ENCODE results near the gene RCCD1. TPM values are rescaled to one million over a fixed set of nuclear protein-coding genes. Genes with fewer than 3 reads are reported as not detected.

The RCCD1 gene

DNA sequence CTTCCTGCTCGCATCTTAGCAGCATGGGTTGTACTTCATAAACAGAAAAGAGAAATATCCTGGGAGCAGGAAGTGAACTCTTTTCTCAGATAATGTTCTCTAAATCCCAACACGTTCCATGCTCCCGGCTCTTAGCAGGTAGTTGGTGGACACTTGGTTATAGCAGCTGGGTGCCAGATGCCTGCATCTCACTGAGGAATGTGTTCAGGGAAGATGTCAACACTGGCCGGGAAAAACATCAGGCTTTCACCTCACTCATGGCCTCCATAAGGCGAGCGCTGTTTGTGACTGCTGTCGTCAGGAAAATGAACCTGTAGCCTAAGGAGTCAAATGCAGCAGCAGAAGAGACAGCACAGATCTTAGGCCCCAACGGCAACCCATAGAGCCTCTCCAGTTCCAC, 44.1 kb downstream of the RCCD1 start:
- H3K9ac ChIP-seq (ENCODE audit: low read length): no peak overlapping the region
- peaks cover 31 to 60% of the 10 kb centered on the region in 2 experiments for H3K36me3 ChIP-seq (ENCODE audit: control insufficient read depth in 1 of 2, insufficient read depth in 2 of 2, low read depth in 1 of 2, low read length in 2 of 2)
- DNase-seq: no peak
- H4K91ac ChIP-seq (ENCODE audit: low read length): no peak overlapping the region
- no peak overlapping the region for H2BK5ac ChIP-seq (ENCODE audit: low read depth, low read length, poor library complexity, severe bottlenecking)
- no peak overlapping the region for H3K4ac ChIP-seq (ENCODE audit: low read depth in 1 of 2, low read length in 2 of 2)
- 90% methylated on average over 8 of the region's 8 CpGs for WGBS
- no peak overlapping the region for H2BK120ac ChIP-seq (ENCODE audit: low read depth, low read length)
- no peak overlapping the region for H2BK15ac ChIP-seq (ENCODE audit: low read depth, poor library complexity, severe bottlenecking)
- no peak overlapping the region for H2AK5ac ChIP-seq (ENCODE audit: low read length, severe bottlenecking)
- H3K9me3 ChIP-seq (ENCODE audit: control insufficient read depth, low read length): no peaks in the 10 kb centered on the region
- no peak overlapping the region for H3K4me2 ChIP-seq (ENCODE audit: low read length, poor library complexity, severe bottlenecking)
- no peak overlapping the region for H3K4me3 ChIP-seq (ENCODE audit: insufficient read depth in 1 of 2, low read depth in 1 of 2, low read length in 2 of 2)
- no peaks in the 10 kb centered on the region for H3K4me1 ChIP-seq (ENCODE audit: control insufficient read depth, insufficient read depth, low read depth, low read length)
- no peak overlapping the region for H3K27ac ChIP-seq (ENCODE audit: low read length, poor library complexity, severe bottlenecking)
- no peak overlapping the region for H3K14ac ChIP-seq (ENCODE audit: low read length in 2 of 2)
- H3K18ac ChIP-seq (ENCODE audit: low read depth in 1 of 2, low read length in 2 of 2): no peak overlapping the region
- H2BK12ac ChIP-seq (ENCODE audit: low read length in 2 of 2): no peak overlapping the region
- H3K27me3 ChIP-seq (ENCODE audit: control insufficient read depth in 1 of 2, insufficient read depth in 1 of 2, low read length in 2 of 2): no peaks in the 10 kb centered on the region
- no peak overlapping the region for H2AFZ ChIP-seq (ENCODE audit: low read depth, low read length)
- peaks cover 14% of the 10 kb centered on the region for H3K79me1 ChIP-seq (replicated peaks; ENCODE audit: low read length, poor library complexity, severe bottlenecking)
- no peak overlapping the region for H4K8ac ChIP-seq (ENCODE audit: low read length)
- H3K23ac ChIP-seq (ENCODE audit: low read length in 2 of 2): no peak overlapping the region

DNA sequence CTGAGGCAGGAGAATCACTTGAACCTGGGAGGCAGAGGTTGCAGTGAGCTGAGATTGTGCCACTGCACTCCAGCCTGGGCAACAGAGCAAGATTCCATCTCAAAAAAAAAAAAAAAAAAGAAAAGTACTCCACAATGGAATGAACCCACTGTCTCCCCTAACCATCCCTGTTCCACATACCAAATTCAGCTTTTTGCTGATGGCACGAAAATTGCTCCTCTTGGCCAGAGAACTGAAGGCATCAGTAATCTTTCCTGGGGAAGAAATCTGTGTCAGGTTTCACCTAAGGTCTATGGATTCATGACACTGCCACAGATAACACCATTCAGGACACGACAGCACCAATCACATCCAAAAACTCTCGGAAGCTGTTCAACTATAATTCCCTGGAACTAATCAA, 46.5 kb downstream of the RCCD1 start:
- Histone ChIP-seq H2BK15ac (ENCODE audit: low read depth, poor library complexity, severe bottlenecking) (no peak overlapping the region), H3K23ac (ENCODE audit: low read length in 2 of 2) (no peak overlapping the region), H3K4me2 (ENCODE audit: low read length, poor library complexity, severe bottlenecking) (no peak overlapping the region), H3K9ac (ENCODE audit: low read length) (no peak overlapping the region), H3K4me1 (ENCODE audit: control insufficient read depth, insufficient read depth, low read depth, low read length) (no peaks in the 10 kb centered on the region), H3K4ac (ENCODE audit: low read depth in 1 of 2, low read length in 2 of 2) (no peak overlapping the region), H3K27me3 (ENCODE audit: control insufficient read depth in 1 of 2, insufficient read depth in 1 of 2, low read length in 2 of 2) (no peaks in the 10 kb centered on the region), H2BK5ac (ENCODE audit: low read depth, low read length, poor library complexity, severe bottlenecking) (no peak overlapping the region), H4K91ac (ENCODE audit: low read length) (no peak overlapping the region), H3K4me3 (ENCODE audit: insufficient read depth in 1 of 2, low read depth in 1 of 2, low read length in 2 of 2) (no peak overlapping the region), H3K79me1 (replicated peaks; ENCODE audit: low read length, poor library complexity, severe bottlenecking) (peaks cover 12% of the 10 kb centered on the region), H2BK120ac (ENCODE audit: low read depth, low read length) (no peak overlapping the region), H3K14ac (ENCODE audit: low read length in 2 of 2) (no peak overlapping the region), H3K9me3 (ENCODE audit: control insufficient read depth, low read length) (no peaks in the 10 kb centered on the region), H4K8ac (ENCODE audit: low read length) (no peak overlapping the region), H3K18ac (ENCODE audit: low read depth in 1 of 2, low read length in 2 of 2) (no peak overlapping the region), H3K27ac (ENCODE audit: low read length, poor library complexity, severe bottlenecking) (no peak overlapping the region), H2AK5ac (ENCODE audit: low read length, severe bottlenecking) (no peak overlapping the region), H2AFZ (ENCODE audit: low read depth, low read length) (no peak overlapping the region), H2BK12ac (ENCODE audit: low read length in 2 of 2) (no peak overlapping the region), H3K36me3 (ENCODE audit: control insufficient read depth in 1 of 2, insufficient read depth in 2 of 2, low read depth in 1 of 2, low read length in 2 of 2) (peaks cover 43 to 85% of the 10 kb centered on the region in 2 experiments)
- WGBS: 96% methylated on average over 3 of the region's 3 CpGs
- no peak for DNase-seq

DNA sequence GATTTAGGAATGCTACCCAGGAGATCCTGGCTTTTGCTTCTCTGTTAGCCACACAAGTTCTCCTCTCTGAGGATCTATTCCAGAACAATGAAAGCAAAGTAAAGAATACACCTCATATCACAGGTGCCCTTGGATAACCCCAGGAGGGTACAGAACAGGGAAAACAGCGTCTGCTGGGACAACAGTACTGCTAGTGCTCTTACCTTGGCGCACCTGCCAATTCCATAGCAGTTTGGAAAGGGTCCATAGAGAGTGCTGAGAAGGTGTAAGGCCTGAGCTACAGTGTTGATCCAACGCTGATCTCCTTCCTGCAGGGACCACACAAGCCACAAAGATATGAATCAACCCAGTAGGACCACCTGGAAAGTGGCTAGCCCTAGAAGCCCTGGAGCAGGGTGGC, 52.6 kb downstream of the RCCD1 start:
- 100% methylated on average over 3 of the region's 3 CpGs for WGBS
- Histone ChIP-seq H3K4me3 (ENCODE audit: insufficient read depth in 1 of 2, low read depth in 1 of 2, low read length in 2 of 2) (no peak overlapping the region), H3K9me3 (ENCODE audit: control insufficient read depth, low read length) (no peaks in the 10 kb centered on the region)

More for the DNA sequence above, 52.6 kb downstream of the RCCD1 start:
- no peak overlapping the region for H3K9ac ChIP-seq (ENCODE audit: low read length)
- H4K8ac ChIP-seq (ENCODE audit: low read length): no peak overlapping the region
- H2AK5ac ChIP-seq (ENCODE audit: low read length, severe bottlenecking): no peak overlapping the region
- H2BK12ac ChIP-seq (ENCODE audit: low read length in 2 of 2): no peak overlapping the region
- H3K18ac ChIP-seq (ENCODE audit: low read depth in 1 of 2, low read length in 2 of 2): no peak overlapping the region
- no peak overlapping the region for H3K4ac ChIP-seq (ENCODE audit: low read depth in 1 of 2, low read length in 2 of 2)
- H3K27me3 ChIP-seq (ENCODE audit: control insufficient read depth in 1 of 2, insufficient read depth in 1 of 2, low read length in 2 of 2): no peaks in the 10 kb centered on the region
- peaks cover 2% of the 10 kb centered on the region for H3K79me1 ChIP-seq (replicated peaks; ENCODE audit: low read length, poor library complexity, severe bottlenecking)
- H3K14ac ChIP-seq (ENCODE audit: low read length in 2 of 2): no peak overlapping the region
- no peak overlapping the region for H2BK120ac ChIP-seq (ENCODE audit: low read depth, low read length)
- H3K4me1 ChIP-seq (ENCODE audit: control insufficient read depth, insufficient read depth, low read depth, low read length): no peaks in the 10 kb centered on the region
- DNase-seq: no peak
- no peak overlapping the region for H3K4me2 ChIP-seq (ENCODE audit: low read length, poor library complexity, severe bottlenecking)
- H3K36me3 ChIP-seq (ENCODE audit: control insufficient read depth in 1 of 2, insufficient read depth in 2 of 2, low read depth in 1 of 2, low read length in 2 of 2): peaks cover 42 to 93% of the 10 kb centered on the region in 2 experiments
- no peak overlapping the region for H2AFZ ChIP-seq (ENCODE audit: low read depth, low read length)
- H3K27ac ChIP-seq (ENCODE audit: low read length, poor library complexity, severe bottlenecking): no peak overlapping the region
- no peak overlapping the region for H3K23ac ChIP-seq (ENCODE audit: low read length in 2 of 2)
- no peak overlapping the region for H4K91ac ChIP-seq (ENCODE audit: low read length)
- H2BK5ac ChIP-seq (ENCODE audit: low read depth, low read length, poor library complexity, severe bottlenecking): no peak overlapping the region
- H2BK15ac ChIP-seq (ENCODE audit: low read depth, poor library complexity, severe bottlenecking): no peak overlapping the region

Small RNA genes within 50 kb of the gene (small RNA-seq; reads per million reads assigned to genes)
- gene RF00019 (ENCODE audit: low read depth): not detected

Data from mesenchymal stem cell (in vitro differentiated cells and primary cell).